Measurements from ENCODE around the gene WNT3.

Gene WNT3, protein sequence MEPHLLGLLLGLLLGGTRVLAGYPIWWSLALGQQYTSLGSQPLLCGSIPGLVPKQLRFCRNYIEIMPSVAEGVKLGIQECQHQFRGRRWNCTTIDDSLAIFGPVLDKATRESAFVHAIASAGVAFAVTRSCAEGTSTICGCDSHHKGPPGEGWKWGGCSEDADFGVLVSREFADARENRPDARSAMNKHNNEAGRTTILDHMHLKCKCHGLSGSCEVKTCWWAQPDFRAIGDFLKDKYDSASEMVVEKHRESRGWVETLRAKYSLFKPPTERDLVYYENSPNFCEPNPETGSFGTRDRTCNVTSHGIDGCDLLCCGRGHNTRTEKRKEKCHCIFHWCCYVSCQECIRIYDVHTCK

DNA sequence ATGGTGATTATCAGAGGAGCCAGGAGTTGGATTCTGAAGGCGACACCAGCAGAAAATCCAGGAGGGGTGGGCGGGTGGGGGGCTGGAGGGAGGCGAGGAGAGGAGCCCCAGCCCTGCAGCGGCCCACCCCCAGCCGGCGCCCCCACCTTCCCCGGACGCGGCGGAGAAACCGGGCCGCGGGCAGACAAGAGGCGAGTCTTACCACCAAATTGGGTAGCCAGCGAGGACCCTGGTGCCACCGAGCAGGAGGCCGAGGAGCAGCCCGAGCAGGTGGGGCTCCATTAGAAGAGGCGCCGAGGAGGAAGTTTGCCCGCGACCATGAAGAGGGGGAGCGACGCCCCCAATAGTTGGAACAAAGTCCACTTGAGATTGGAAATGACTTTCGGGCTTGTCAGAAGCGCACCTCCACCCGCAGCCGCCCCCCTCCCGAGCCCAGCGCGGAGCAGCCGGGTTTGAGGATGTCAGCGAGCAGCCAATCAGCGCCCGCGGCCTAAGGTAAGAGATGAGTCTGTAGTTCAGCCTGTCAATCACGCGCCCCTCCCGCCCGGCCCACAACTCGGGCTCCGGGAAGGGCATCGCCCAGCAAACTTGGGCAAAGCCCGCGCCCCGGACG is at the start of gene WNT3:
Gene WNT3, minus strand, starts transcription at position 377 of the 613 bp plus-strand sequence. Its CDS starts 95 bp downstream, at position 282.
- H3K4me3 ChIP-seq (ENCODE audit: control insufficient read depth, low read depth, low read length) = no peak within 1 kb of the TSS
- TF ChIP-seq, protein P1, sequence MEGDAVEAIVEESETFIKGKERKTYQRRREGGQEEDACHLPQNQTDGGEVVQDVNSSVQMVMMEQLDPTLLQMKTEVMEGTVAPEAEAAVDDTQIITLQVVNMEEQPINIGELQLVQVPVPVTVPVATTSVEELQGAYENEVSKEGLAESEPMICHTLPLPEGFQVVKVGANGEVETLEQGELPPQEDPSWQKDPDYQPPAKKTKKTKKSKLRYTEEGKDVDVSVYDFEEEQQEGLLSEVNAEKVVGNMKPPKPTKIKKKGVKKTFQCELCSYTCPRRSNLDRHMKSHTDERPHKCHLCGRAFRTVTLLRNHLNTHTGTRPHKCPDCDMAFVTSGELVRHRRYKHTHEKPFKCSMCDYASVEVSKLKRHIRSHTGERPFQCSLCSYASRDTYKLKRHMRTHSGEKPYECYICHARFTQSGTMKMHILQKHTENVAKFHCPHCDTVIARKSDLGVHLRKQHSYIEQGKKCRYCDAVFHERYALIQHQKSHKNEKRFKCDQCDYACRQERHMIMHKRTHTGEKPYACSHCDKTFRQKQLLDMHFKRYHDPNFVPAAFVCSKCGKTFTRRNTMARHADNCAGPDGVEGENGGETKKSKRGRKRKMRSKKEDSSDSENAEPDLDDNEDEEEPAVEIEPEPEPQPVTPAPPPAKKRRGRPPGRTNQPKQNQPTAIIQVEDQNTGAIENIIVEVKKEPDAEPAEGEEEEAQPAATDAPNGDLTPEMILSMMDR (conservative IDR thresholded peaks at IDR 0.05; ENCODE audit: control insufficient read depth, insufficient read depth, low read depth, low read length) = no peak
- DNase-seq (ENCODE audit: low read depth) = no peak

DNA sequence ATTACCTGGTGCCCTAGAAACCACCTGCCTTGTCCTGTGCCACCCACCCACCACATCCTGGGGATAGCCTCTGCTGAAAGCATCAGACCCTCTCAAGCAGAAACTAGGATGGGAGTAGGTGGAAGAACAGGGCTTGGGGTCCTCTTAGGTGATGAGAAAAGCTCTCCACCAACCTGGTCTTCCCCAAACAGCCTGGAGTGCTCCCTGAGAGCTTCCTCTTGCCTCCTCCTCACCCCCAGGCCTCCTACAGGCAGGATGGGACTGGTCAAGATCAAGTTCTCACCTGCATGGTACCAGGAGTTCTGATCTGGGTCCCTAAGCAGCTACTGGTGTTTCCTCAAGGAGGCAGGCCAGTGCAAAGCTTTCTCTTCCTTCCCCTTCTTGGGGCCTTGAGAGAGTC is 48.3 kb upstream of the WNT3 start:
- no peak for DNase-seq (ENCODE audit: low read depth)
- TF ChIP-seq, protein P1 (conservative IDR thresholded peaks at IDR 0.05; ENCODE audit: control insufficient read depth, insufficient read depth, low read depth, low read length) = no peak

DNA sequence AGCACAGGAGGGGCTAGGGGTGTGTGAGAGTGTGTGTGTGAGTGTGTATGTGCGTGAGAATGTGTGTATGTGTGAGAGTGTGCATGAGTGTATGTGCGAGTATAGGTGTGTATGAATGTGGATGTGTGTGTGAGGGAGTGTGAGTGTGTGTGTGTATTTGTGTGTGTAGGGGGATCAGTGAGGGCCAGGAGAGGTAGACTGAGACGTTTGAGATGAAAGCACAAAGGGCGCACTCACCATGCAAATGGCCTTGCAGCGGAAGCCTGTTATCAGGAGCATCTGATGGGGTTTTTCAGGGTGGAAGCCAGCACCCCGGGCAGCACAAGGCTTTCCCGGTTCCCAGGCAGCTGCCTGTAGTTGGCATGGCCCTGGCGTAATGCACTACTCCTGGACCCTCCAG is 47.8 kb upstream of the WNT3 start:
- DNase-seq (ENCODE audit: low read depth) = no peak
- H3K4me3 ChIP-seq (ENCODE audit: control insufficient read depth, low read depth, low read length) = no peak overlapping the region
- TF ChIP-seq, protein P1 (conservative IDR thresholded peaks at IDR 0.05; ENCODE audit: control insufficient read depth, insufficient read depth, low read depth, low read length) = no peak

More for the DNA sequence above, 48.3 kb upstream of the WNT3 start:
- H3K4me3 ChIP-seq (ENCODE audit: control insufficient read depth, low read depth, low read length) = no peak overlapping the region

DNA sequence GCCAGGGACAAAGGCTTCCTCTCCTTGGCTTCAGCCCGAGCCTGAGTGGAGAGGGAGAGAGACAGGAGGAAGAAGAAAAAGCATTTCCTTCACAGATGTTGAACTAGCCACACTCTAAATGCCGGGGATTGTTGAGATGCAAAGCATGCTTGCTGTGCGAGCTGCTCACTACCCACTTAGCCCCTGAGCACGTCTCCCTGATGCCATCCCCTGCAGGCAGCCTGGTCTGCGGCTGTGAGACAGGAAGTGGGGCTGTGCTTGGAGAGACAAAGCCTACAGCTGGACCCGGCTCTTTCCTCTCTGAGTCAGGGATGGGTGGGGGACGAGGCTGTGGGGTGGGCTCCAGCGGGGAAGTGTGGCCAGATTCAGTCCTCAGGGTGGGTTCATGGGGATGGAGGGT is 46.6 kb upstream of the WNT3 start:
- no peak overlapping the region for H3K4me3 ChIP-seq (ENCODE audit: control insufficient read depth, low read depth, low read length)
- TF ChIP-seq, protein P1 (conservative IDR thresholded peaks at IDR 0.05; ENCODE audit: control insufficient read depth, insufficient read depth, low read depth, low read length) = no peak
- DNase-seq (ENCODE audit: low read depth) = no peak

DNA sequence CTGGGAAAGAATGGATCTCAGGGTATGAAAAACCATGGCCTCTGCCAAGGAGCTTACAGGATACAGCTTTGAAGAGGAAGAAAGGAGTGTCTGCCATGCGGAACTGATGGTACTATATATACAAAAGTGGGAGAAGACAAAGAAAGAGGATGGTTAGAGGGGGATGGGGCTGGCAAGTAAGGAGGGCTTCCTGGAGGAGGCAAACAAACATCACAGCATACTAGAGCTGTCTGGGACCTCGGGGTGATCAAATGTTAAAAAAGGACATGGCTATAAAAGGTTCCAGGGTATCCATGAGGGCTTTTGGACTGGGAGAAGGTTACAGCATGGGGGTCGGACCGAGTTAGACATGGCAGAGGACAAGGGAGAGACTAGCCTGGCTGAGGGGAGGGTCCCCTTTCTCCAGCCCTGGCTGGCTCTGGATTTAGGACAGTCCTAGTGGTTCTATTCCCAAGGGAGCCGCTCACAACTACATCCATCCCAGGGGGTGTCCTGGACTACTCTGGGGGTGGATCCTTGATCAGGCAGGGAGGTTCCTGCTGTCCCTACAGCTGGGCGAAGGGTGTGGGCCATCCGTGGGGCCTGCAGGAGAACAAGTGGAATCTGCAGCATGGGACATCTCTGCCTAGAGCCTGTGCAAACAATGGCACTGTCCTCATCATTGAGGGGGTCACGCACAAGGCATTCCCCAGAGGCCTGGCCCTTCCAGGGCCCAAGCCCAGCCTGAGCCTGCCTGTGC is 45.1 kb upstream of the WNT3 start:
- TF ChIP-seq, protein P1 (conservative IDR thresholded peaks at IDR 0.05; ENCODE audit: control insufficient read depth, insufficient read depth, low read depth, low read length) = no peak
- no peak for DNase-seq (ENCODE audit: low read depth)
- no peak overlapping the region for H3K4me3 ChIP-seq (ENCODE audit: control insufficient read depth, low read depth, low read length)

DNA sequence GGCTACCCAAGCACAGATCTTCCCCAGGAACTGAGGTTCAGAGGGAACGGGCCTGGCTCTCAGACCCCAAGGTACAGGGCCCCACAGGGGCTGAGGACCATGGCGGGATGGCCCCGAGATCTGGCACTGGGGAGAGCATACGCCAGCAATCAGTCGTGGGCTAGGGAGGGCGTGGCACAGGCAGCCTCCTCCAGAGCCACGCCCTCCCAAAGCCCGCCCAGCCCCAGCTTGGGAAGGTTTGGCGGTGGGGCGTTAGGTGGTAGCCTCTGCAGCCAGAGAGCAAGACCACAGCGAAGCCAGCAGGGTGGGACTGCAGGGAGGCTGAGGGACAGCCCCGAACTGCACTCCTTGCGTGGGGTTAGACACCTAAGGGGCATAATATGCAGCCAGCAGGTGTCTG is 44.5 kb upstream of the WNT3 start:
- H3K4me3 ChIP-seq (ENCODE audit: control insufficient read depth, low read depth, low read length) = no peak overlapping the region

More for the DNA sequence above, 44.5 kb upstream of the WNT3 start:
- DNase-seq (ENCODE audit: low read depth) = no peak
- TF ChIP-seq, protein P1 (conservative IDR thresholded peaks at IDR 0.05; ENCODE audit: control insufficient read depth, insufficient read depth, low read depth, low read length) = no peak
